ENCODE measurements around the gene SSTR3.

The SSTR3 gene

DNA sequence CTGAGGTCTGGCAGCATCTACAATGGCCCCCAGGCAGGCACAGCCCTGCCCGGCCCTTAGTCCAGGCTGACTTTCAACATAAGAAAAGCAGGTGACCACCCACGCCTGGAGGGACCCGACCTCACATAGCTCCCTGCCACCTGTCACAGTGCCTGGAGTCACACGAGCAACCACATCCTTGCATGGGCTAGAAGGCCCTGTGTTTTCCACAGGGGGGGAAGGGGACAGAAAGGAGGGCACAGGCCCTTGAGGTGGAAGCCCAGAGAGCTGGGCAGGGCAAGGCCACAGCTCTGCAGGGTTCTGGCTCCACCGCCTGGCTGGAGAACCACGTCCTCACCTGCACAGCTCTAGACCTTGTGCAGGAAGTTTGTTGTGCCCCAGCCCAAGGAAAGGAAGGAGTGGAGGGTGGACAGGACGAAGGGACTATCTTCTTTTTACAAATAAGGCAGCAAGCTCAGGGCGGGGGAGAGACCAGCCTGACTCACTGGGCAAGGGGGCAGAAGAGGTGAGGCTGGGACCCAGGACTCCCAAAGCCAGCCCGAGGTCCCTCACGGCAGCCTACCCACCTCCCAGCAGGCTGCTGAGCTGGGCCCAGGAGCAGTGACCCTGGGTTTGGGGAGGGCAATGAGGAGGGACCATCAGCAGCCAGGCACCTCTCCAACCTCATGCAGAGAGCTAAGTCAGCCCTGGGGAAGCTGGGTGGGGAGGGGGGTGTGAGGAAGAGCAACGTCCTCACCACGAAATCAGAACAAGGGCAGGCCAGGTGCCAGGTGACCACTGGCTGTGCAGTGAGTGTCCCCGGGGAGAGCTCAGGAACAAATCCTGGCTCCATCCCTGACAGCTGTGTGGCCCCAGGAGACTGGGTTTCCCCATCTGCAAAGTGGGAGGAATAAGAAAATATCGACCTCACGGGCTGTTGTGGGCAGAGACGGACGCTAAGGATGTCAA is 28.6 kb downstream of the SSTR3 start:
- TF ChIP-seq, protein P1, sequence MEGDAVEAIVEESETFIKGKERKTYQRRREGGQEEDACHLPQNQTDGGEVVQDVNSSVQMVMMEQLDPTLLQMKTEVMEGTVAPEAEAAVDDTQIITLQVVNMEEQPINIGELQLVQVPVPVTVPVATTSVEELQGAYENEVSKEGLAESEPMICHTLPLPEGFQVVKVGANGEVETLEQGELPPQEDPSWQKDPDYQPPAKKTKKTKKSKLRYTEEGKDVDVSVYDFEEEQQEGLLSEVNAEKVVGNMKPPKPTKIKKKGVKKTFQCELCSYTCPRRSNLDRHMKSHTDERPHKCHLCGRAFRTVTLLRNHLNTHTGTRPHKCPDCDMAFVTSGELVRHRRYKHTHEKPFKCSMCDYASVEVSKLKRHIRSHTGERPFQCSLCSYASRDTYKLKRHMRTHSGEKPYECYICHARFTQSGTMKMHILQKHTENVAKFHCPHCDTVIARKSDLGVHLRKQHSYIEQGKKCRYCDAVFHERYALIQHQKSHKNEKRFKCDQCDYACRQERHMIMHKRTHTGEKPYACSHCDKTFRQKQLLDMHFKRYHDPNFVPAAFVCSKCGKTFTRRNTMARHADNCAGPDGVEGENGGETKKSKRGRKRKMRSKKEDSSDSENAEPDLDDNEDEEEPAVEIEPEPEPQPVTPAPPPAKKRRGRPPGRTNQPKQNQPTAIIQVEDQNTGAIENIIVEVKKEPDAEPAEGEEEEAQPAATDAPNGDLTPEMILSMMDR (IDR thresholded peaks at IDR 0.05; ENCODE audit: low read depth, low read length) = no peak
- no peak overlapping the region for H3K4me3 ChIP-seq (ENCODE audit: low read depth, low read length)

DNA sequence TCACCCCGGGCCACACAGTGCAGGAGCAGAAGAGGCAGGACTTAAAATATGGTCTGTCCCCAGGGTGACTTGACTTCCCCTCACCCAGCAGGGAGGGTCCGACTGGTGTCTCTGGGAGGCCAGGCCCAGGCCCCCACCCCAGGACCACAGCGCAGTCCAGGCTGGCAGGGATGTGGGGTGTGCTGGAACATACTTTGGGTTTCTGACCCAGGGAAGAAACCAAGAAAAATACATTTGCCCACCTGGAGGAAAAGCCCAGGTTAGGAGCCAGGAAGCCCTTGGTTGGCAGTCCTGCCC is 29.4 kb downstream of the SSTR3 start:
- no peak overlapping the region for H3K4me3 ChIP-seq (ENCODE audit: low read depth, low read length)
- TF ChIP-seq, protein P1 (IDR thresholded peaks at IDR 0.05; ENCODE audit: low read depth, low read length) = no peak

GRCh38 chr22:37182101-37182948 is 30.0 kb downstream of the SSTR3 start:
- no peak overlapping the region for H3K4me3 ChIP-seq (ENCODE audit: low read depth, low read length)
- TF ChIP-seq, protein P1 (IDR thresholded peaks at IDR 0.05; ENCODE audit: low read depth, low read length) = no peak

GRCh38 chr22:37181681-37182080 is 30.6 kb downstream of the SSTR3 start:
- TF ChIP-seq, protein P1 (IDR thresholded peaks at IDR 0.05; ENCODE audit: low read depth, low read length) = no peak
- H3K4me3 ChIP-seq (ENCODE audit: low read depth, low read length) = no peak overlapping the region

DNA sequence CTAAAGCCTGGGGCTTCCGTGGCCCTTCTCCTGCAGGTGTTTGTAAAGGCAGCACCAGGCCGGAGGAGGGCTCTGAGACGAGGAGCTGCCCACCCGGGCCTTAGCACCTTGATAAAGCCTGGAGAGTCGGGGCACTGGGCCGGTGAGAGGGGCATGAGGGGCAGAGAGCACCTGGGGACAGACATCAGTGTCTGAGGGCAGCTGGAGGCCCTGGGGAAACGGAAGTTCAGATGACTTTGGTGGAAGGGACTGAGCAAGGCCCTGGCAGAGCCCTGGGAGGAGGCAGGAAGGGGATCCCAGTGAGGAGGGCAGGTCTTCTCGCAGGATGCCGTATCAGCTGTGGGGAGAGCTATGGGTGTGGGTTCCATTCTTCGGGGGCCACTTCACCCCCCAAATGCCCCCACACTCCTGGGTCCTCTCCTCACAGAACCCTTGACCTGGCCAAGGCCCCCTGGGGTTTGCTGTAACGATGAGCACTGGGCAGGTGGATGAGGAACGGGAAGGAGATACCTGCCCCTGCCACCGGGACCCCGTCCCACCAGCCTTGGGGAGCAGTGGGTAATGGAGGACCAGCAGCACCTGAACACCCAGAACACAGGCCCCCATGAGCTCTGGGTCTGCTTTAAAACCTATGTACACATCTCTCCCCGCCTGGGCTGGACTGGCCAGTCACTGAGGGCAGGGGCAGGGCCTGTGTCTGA is 31.6 kb downstream of the SSTR3 start:
- TF ChIP-seq, protein P1 (IDR thresholded peaks at IDR 0.05; ENCODE audit: low read depth, low read length) = no peak
- H3K4me3 ChIP-seq (ENCODE audit: low read depth, low read length) = no peak overlapping the region

GRCh38 chr22:37179622-37180420 is 32.5 kb downstream of the SSTR3 start:
- no peak overlapping the region for H3K4me3 ChIP-seq (ENCODE audit: low read depth, low read length)

More at GRCh38 chr22:37179622-37180420, 32.5 kb downstream of the SSTR3 start:
- TF ChIP-seq, protein P1 (IDR thresholded peaks at IDR 0.05; ENCODE audit: low read depth, low read length) = no peak
